ENCODE results near the gene MFAP1. TPM values are rescaled to one million over a fixed set of nuclear protein-coding genes. Genes with fewer than 3 reads are reported as not detected.

MFAP1 gene
- total and polyA plus RNA-seq, 2 donors, result 18.7 to 35.9 TPM

GRCh38 chr15:43793647-43794046 lies 30.8 kb downstream of the MFAP1 start:
- Histone ChIP-seq H3K27ac (ENCODE audit: low read depth in 1 of 2, low read length in 1 of 2) (no peak overlapping the region), H3K4me1 (ENCODE audit: control insufficient read depth in 2 of 2, insufficient read depth in 2 of 2, low read length in 2 of 2) (peaks cover 19 to 25% of the 10 kb centered on the region in 2 donors), H3K9me3 (ENCODE audit: control insufficient read depth in 2 of 2, insufficient read depth in 1 of 2, low read length in 1 of 2) (peaks cover 0 to 6% of the 10 kb centered on the region in 2 donors), H3K27me3 (ENCODE audit: control insufficient read depth in 2 of 2, insufficient read depth in 1 of 2, low read length in 1 of 2) (peaks cover 0 to 3% of the 10 kb centered on the region in 2 donors), H3K36me3 (ENCODE audit: control insufficient read depth in 2 of 2, insufficient read depth in 2 of 2, low read length in 1 of 2) (peaks cover 38 to 43% of the 10 kb centered on the region in 2 donors), H3K4me3 (ENCODE audit: low read length in 2 of 2) (peak overlapping the region; percentile 73 to 90)
- WGBS, result 94% methylated on average over 10 of the region's 10 CpGs
- DNase-seq (ENCODE audit: low read depth in 6 of 9, low spot score in 9 of 9), result no peak

- peaks cover 19 to 25% of the 10 kb centered on the region in 2 donors for H3K4me1 ChIP-seq (ENCODE audit: control insufficient read depth in 2 of 2, insufficient read depth in 2 of 2, low read length in 2 of 2)
- H3K36me3 ChIP-seq (ENCODE audit: control insufficient read depth in 2 of 2, insufficient read depth in 2 of 2, low read length in 1 of 2), result peaks cover 37 to 43% of the 10 kb centered on the region in 2 donors
- WGBS, result 9% methylated on average over 33 of the region's 33 CpGs
- peaks cover 0 to 3% of the 10 kb centered on the region in 2 donors for H3K27me3 ChIP-seq (ENCODE audit: control insufficient read depth in 2 of 2, insufficient read depth in 1 of 2, low read length in 1 of 2)
- peaks cover 0 to 6% of the 10 kb centered on the region in 2 donors for H3K9me3 ChIP-seq (ENCODE audit: control insufficient read depth in 2 of 2, insufficient read depth in 1 of 2, low read length in 1 of 2)
- peak in 3 of 9 donors; percentile 25 to 52 (median 26) for DNase-seq (ENCODE audit: low read depth in 6 of 9, low spot score in 9 of 9)
- H3K4me3 ChIP-seq (ENCODE audit: low read length in 2 of 2), result peak overlapping the region; percentile 73 to 90
- peak overlapping the region; percentile 84 to 96 for H3K27ac ChIP-seq (ENCODE audit: low read depth in 1 of 2, low read length in 1 of 2)
These were observed 31.6 kb downstream of the MFAP1 start for GRCh38 chr15:43792761-43793476.

- H3K36me3 ChIP-seq (ENCODE audit: control insufficient read depth in 2 of 2, insufficient read depth in 2 of 2, low read length in 1 of 2), result peaks cover 37 to 39% of the 10 kb centered on the region in 2 donors
These were observed 32.3 kb downstream of the MFAP1 start, which contains the start of gene SERF2 for GRCh38 chr15:43791993-43792760. SERF2 (plus strand) TSS chr15:43792320; CDS start chr15:43792377, 57 bp downstream.

GRCh38 chr15:43789409-43789808 lies 35.1 kb downstream of the MFAP1 start:
- WGBS, result 95% methylated on average over 3 of the region's 3 CpGs
- peaks cover 13 to 21% of the 10 kb centered on the region in 2 donors for H3K4me1 ChIP-seq (ENCODE audit: control insufficient read depth in 2 of 2, insufficient read depth in 2 of 2, low read length in 2 of 2)
- H3K27ac ChIP-seq (ENCODE audit: low read depth in 1 of 2, low read length in 1 of 2), result no peak overlapping the region

More at GRCh38 chr15:43791993-43792760, 32.3 kb downstream of the MFAP1 start, which contains the start of gene SERF2:
- H3K4me3 ChIP-seq (ENCODE audit: low read length in 2 of 2), result peak within 1 kb of the TSS; percentile 73 to 90
- DNase-seq (ENCODE audit: low read depth in 6 of 9, low spot score in 9 of 9), result peak; percentile 93 to 100 (median 99)
- H3K4me1 ChIP-seq (ENCODE audit: control insufficient read depth in 2 of 2, insufficient read depth in 2 of 2, low read length in 2 of 2), result peaks cover 19 to 25% of the 10 kb centered on the region in 2 donors
- WGBS, result under 1% methylated on average over 66 of the region's 66 CpGs
- H3K9me3 ChIP-seq (ENCODE audit: control insufficient read depth in 2 of 2, insufficient read depth in 1 of 2, low read length in 1 of 2), result peaks cover 0 to 6% of the 10 kb centered on the region in 2 donors
- H3K27me3 ChIP-seq (ENCODE audit: control insufficient read depth in 2 of 2, insufficient read depth in 1 of 2, low read length in 1 of 2), result peaks cover 0 to 3% of the 10 kb centered on the region in 2 donors
- peak within 1 kb of the TSS; percentile 84 to 96 for H3K27ac ChIP-seq (ENCODE audit: low read depth in 1 of 2, low read length in 1 of 2)

GRCh38 chr15:43779016-43779415 lies 45.5 kb downstream of the MFAP1 start:
- no peak for DNase-seq (ENCODE audit: low read depth in 6 of 9, low spot score in 9 of 9)
- Histone ChIP-seq H3K4me1 (ENCODE audit: control insufficient read depth in 2 of 2, insufficient read depth in 2 of 2, low read length in 2 of 2) (peaks cover 2 to 14% of the 10 kb centered on the region in 2 donors), H3K27me3 (ENCODE audit: control insufficient read depth in 2 of 2, insufficient read depth in 1 of 2, low read length in 1 of 2) (peaks cover 0 to 7% of the 10 kb centered on the region in 2 donors), H3K36me3 (ENCODE audit: control insufficient read depth in 2 of 2, insufficient read depth in 2 of 2, low read length in 1 of 2) (peaks cover 0 to 2% of the 10 kb centered on the region in 2 donors), H3K4me3 (ENCODE audit: low read length in 2 of 2) (no peak overlapping the region), H3K27ac (ENCODE audit: low read depth in 1 of 2, low read length in 1 of 2) (no peak overlapping the region), H3K9me3 (ENCODE audit: control insufficient read depth in 2 of 2, insufficient read depth in 1 of 2, low read length in 1 of 2) (no peaks in the 10 kb centered on the region)
- 96% methylated on average over 1 of the region's 1 CpG for WGBS

More at GRCh38 chr15:43789409-43789808, 35.1 kb downstream of the MFAP1 start:
- Histone ChIP-seq H3K36me3 (ENCODE audit: control insufficient read depth in 2 of 2, insufficient read depth in 2 of 2, low read length in 1 of 2) (peaks cover 11 to 13% of the 10 kb centered on the region in 2 donors), H3K27me3 (ENCODE audit: control insufficient read depth in 2 of 2, insufficient read depth in 1 of 2, low read length in 1 of 2) (peaks cover 0 to 3% of the 10 kb centered on the region in 2 donors), H3K9me3 (ENCODE audit: control insufficient read depth in 2 of 2, insufficient read depth in 1 of 2, low read length in 1 of 2) (peaks cover 0 to 6% of the 10 kb centered on the region in 2 donors), H3K4me3 (ENCODE audit: low read length in 2 of 2) (no peak overlapping the region)
- no peak for DNase-seq (ENCODE audit: low read depth in 6 of 9, low spot score in 9 of 9)

GRCh38 chr15:43777267-43777914 lies 47.1 kb downstream of the MFAP1 start:
- Histone ChIP-seq H3K36me3 (ENCODE audit: control insufficient read depth in 2 of 2, insufficient read depth in 2 of 2, low read length in 1 of 2) (peaks cover 4 to 15% of the 10 kb centered on the region in 2 donors), H3K4me3 (ENCODE audit: low read length in 2 of 2) (peak overlapping the region; percentile 62 to 71), H3K9me3 (ENCODE audit: control insufficient read depth in 2 of 2, insufficient read depth in 1 of 2, low read length in 1 of 2) (no peaks in the 10 kb centered on the region), H3K27ac (ENCODE audit: low read depth in 1 of 2, low read length in 1 of 2) (peak overlapping the region; percentile 61 to 88), H3K4me1 (ENCODE audit: control insufficient read depth in 2 of 2, insufficient read depth in 2 of 2, low read length in 2 of 2) (peaks cover 2 to 14% of the 10 kb centered on the region in 2 donors), H3K27me3 (ENCODE audit: control insufficient read depth in 2 of 2, insufficient read depth in 1 of 2, low read length in 1 of 2) (peaks cover 0 to 7% of the 10 kb centered on the region in 2 donors)
- peak in 7 of 9 donors; percentile 58 to 91 (median 74) for DNase-seq (ENCODE audit: low read depth in 6 of 9, low spot score in 9 of 9)
- 3% methylated on average over 31 of the region's 31 CpGs for WGBS

GRCh38 chr15:43776718-43777266 lies 47.7 kb downstream of the MFAP1 start, which contains the start of gene ELL3:
ELL3 (minus strand) TSS chr15:43776966; CDS start chr15:43776901, 65 bp downstream.
- no peaks in the 10 kb centered on the region for H3K9me3 ChIP-seq (ENCODE audit: control insufficient read depth in 2 of 2, insufficient read depth in 1 of 2, low read length in 1 of 2)
- WGBS, result 5% methylated on average over 41 of the region's 41 CpGs
- H3K4me1 ChIP-seq (ENCODE audit: control insufficient read depth in 2 of 2, insufficient read depth in 2 of 2, low read length in 2 of 2), result peaks cover 2 to 14% of the 10 kb centered on the region in 2 donors
- H3K36me3 ChIP-seq (ENCODE audit: control insufficient read depth in 2 of 2, insufficient read depth in 2 of 2, low read length in 1 of 2), result peaks cover 7 to 21% of the 10 kb centered on the region in 2 donors
- DNase-seq (ENCODE audit: low read depth in 6 of 9, low spot score in 9 of 9), result peak in 5 of 9 donors; percentile 70 to 81 (median 79)
- H3K27ac ChIP-seq (ENCODE audit: low read depth in 1 of 2, low read length in 1 of 2), result peak within 1 kb of the TSS; percentile 61 to 88
- H3K27me3 ChIP-seq (ENCODE audit: control insufficient read depth in 2 of 2, insufficient read depth in 1 of 2, low read length in 1 of 2), result peaks cover 0 to 7% of the 10 kb centered on the region in 2 donors
- peak within 1 kb of the TSS; percentile 62 to 71 for H3K4me3 ChIP-seq (ENCODE audit: low read length in 2 of 2)

GRCh38 chr15:43776101-43776717 lies 48.3 kb downstream of the MFAP1 start:
- peak in 2 of 9 donors; percentile 20 to 42 for DNase-seq (ENCODE audit: low read depth in 6 of 9, low spot score in 9 of 9)
- Histone ChIP-seq H3K27ac (ENCODE audit: low read depth in 1 of 2, low read length in 1 of 2) (peak overlapping the region; percentile 7 to 46), H3K9me3 (ENCODE audit: control insufficient read depth in 2 of 2, insufficient read depth in 1 of 2, low read length in 1 of 2) (no peaks in the 10 kb centered on the region), H3K4me3 (ENCODE audit: low read length in 2 of 2) (peak overlapping the region; percentile 62 to 71), H3K4me1 (ENCODE audit: control insufficient read depth in 2 of 2, insufficient read depth in 2 of 2, low read length in 2 of 2) (peaks cover 2 to 14% of the 10 kb centered on the region in 2 donors), H3K36me3 (ENCODE audit: control insufficient read depth in 2 of 2, insufficient read depth in 2 of 2, low read length in 1 of 2) (peaks cover 13 to 26% of the 10 kb centered on the region in 2 donors), H3K27me3 (ENCODE audit: control insufficient read depth in 2 of 2, insufficient read depth in 1 of 2, low read length in 1 of 2) (peaks cover 0 to 7% of the 10 kb centered on the region in 2 donors)
- 62% methylated on average over 35 of the region's 35 CpGs for WGBS
